IgD-negative memory B cell (primary cell): ENCODE data around the gene ADM2. TPM values are rescaled to one million over a fixed set of nuclear protein-coding genes. Genes with fewer than 3 reads are reported as not detected.
"Not testable (repeated sequence)": the region's sequence is repeated elsewhere in the genome, so short reads cannot be mapped to it uniquely, and the experiment has no call there.

Source experiments
- H3K27ac Mint-ChIP-seq, 3 donors: one replicate each; pipeline ENCODE4 v1.8.0; 2020 to 2022; ENCODE audit warnings: mild to moderate bottlenecking in 3 of 3, mixed read lengths in 3 of 3, moderate library complexity in 1 of 3
- H3K27me3 Mint-ChIP-seq: one replicate; pipeline ENCODE4 v1.8.0; 2021; ENCODE audit warnings: mixed read lengths
- H3K36me3 Mint-ChIP-seq: one replicate; pipeline ENCODE4 v1.8.0; 2020; ENCODE audit warnings: mild to moderate bottlenecking, mixed read lengths
- H3K4me1 Mint-ChIP-seq, 3 donors: one replicate each; pipeline ENCODE4 v1.8.0; 2020 to 2022; ENCODE audit warnings: mixed read lengths in 3 of 3, mild to moderate bottlenecking in 1 of 3
- H3K4me3 Mint-ChIP-seq, 4 donors: one replicate each; pipeline ENCODE4 v1.8.0; 2020 to 2022; ENCODE audit warnings: mild to moderate bottlenecking in 4 of 4, mixed read lengths in 4 of 4, moderate library complexity in 3 of 4
- H3K9me3 Mint-ChIP-seq, 3 donors: one replicate each; pipeline ENCODE4 v1.8.0; 2020 to 2021; ENCODE audit warnings: mixed read lengths in 3 of 3, mild to moderate bottlenecking in 1 of 3
- polyA plus RNA-seq: library from polyadenylated mRNA; unstranded; fragments of 300-500 nt; fragmentation: Illumina TruSeq; gene quantifications from one replicate; pipeline ENCODE4 v1.2.3, GENCODE V29; 2021

The ADM2 gene
- polyA plus RNA-seq, 1 donor from 2014 or later = 1.5 TPM

GRCh38 chr22:50531962-50532674 is 50.8 kb downstream of the ADM2 start:
- Mint-ChIP-seq H3K27ac (peak overlapping the region; percentile 93 to 99 (median 98)), H3K9me3 (no peaks in the 10 kb centered on the region), H3K4me1 (peaks cover 33 to 37% (median 35%) of the 10 kb centered on the region in 3 donors), H3K27me3 (no peaks in the 10 kb centered on the region), H3K36me3 (no peaks in the 10 kb centered on the region), H3K4me3 (peak overlapping the region; percentile 90 to 97 (median 94))

- H3K4me3 Mint-ChIP-seq = peak overlapping the region; percentile 86 to 97 (median 92)
- H3K27ac Mint-ChIP-seq = peak overlapping the region; percentile 95 to 99 (median 98)
- no peaks in the 10 kb centered on the region for H3K9me3 Mint-ChIP-seq
- no peaks in the 10 kb centered on the region for H3K36me3 Mint-ChIP-seq
- no peaks in the 10 kb centered on the region for H3K27me3 Mint-ChIP-seq
- H3K4me1 Mint-ChIP-seq = peaks cover 31 to 34% (median 32%) of the 10 kb centered on the region in 3 donors
Observed at GRCh38 chr22:50532824-50533796, 51.8 kb downstream of the ADM2 start.

GRCh38 chr22:50533856-50534711 is 52.7 kb downstream of the ADM2 start:
- Mint-ChIP-seq H3K27ac (peak overlapping the region; percentile 95 to 99 (median 98)), H3K4me1 (peaks cover 29 to 33% (median 31%) of the 10 kb centered on the region in 3 donors), H3K4me3 (peak overlapping the region; percentile 77 to 97 (median 90))
- not testable (repeated sequence) for H3K36me3 Mint-ChIP-seq, H3K27me3 Mint-ChIP-seq, H3K9me3 Mint-ChIP-seq

GRCh38 chr22:50535113-50535512 is 53.8 kb downstream of the ADM2 start:
- peak overlapping the region; percentile 77 to 97 (median 90) for H3K4me3 Mint-ChIP-seq
- H3K9me3 Mint-ChIP-seq = no peaks in the 10 kb centered on the region
- no peaks in the 10 kb centered on the region for H3K36me3 Mint-ChIP-seq
- H3K4me1 Mint-ChIP-seq = peaks cover 36 to 40% (median 38%) of the 10 kb centered on the region in 3 donors
- H3K27me3 Mint-ChIP-seq = no peaks in the 10 kb centered on the region
- H3K27ac Mint-ChIP-seq = peak overlapping the region; percentile 95 to 99 (median 98)

Other genes with a start within 250 kb of the ADM2 start
- gene TUBGCP6, start 236.5 kb upstream of the ADM2 start, polyA plus RNA-seq = 17.0 TPM
- 8.6 TPM for gene HDAC10, start 230.3 kb upstream of the ADM2 start, polyA plus RNA-seq
- gene MAPK12, start 219.9 kb upstream of the ADM2 start, polyA plus RNA-seq = 0.94 TPM
- gene MAPK11, start 211.2 kb upstream of the ADM2 start, polyA plus RNA-seq = 0.59 TPM
- gene PLXNB2, start 173.9 kb upstream of the ADM2 start, polyA plus RNA-seq = 2.7 TPM
- 1.2 TPM for gene DENND6B, start 154.5 kb upstream of the ADM2 start, polyA plus RNA-seq
- gene PPP6R2, start 138.2 kb upstream of the ADM2 start, polyA plus RNA-seq = 27.0 TPM
- gene SBF1, start 6.5 kb upstream of the ADM2 start, polyA plus RNA-seq = 17.5 TPM
- gene MIOX, start 5.3 kb downstream of the ADM2 start, polyA plus RNA-seq = not detected
- gene LMF2, start 26.2 kb downstream of the ADM2 start, polyA plus RNA-seq = 26.4 TPM
- 39.4 TPM for gene NCAPH2, start 26.7 kb downstream of the ADM2 start, polyA plus RNA-seq
- 11.8 TPM for gene SCO2, start 44.1 kb downstream of the ADM2 start, polyA plus RNA-seq
- gene TYMP, start 48.5 kb downstream of the ADM2 start, polyA plus RNA-seq = 56.8 TPM
- gene KLHDC7B, start 64.4 kb downstream of the ADM2 start, polyA plus RNA-seq = 4.7 TPM
- gene SYCE3, start 81.4 kb downstream of the ADM2 start, polyA plus RNA-seq = not detected
- gene CPT1B, start 96.9 kb downstream of the ADM2 start, polyA plus RNA-seq = 1.6 TPM
- gene CHKB, start 101.3 kb downstream of the ADM2 start, polyA plus RNA-seq = 38.6 TPM
- not detected for gene MAPK8IP2, start 119.2 kb downstream of the ADM2 start, polyA plus RNA-seq
- gene ARSA, start 146.6 kb downstream of the ADM2 start, polyA plus RNA-seq = 11.5 TPM
- gene SHANK3, start 191.3 kb downstream of the ADM2 start, polyA plus RNA-seq = not detected